ENCODE data around the gene PLA2G10. TPM values are rescaled to one million over a fixed set of nuclear protein-coding genes. Genes with fewer than 3 reads are reported as not detected.
A peak's percentile ranks its signal among the peaks of the same experiment; 100 is the strongest.

Gene PLA2G10
- total RNA-seq, 1 experiment from 2014 or later = not detected

DNA sequence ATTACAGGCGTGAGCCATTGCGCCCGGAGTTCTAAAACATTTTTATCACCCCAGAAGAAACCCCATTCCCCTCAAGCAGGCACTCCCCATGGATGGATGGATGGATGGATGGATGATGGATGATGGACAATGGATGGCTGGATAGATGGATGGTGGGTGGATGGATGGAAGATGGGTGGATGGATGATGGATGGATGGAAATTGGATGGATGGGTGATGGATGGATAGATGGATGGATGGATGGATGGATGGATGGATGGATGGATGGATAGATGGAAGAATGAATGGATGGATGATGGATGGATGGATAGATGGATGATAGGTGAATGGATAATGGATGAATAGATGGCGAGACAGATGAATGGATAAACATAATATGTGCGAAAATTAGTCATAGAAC is 16.5 kb downstream of the PLA2G10 start:
- CTCF ChIA-PET = no interaction called here
- H3K36me3 Mint-ChIP-seq (ENCODE audit: insufficient read depth, unreplicated experiment) = no peaks in the 10 kb centered on the region
- H3K9me3 Mint-ChIP-seq (ENCODE audit: unreplicated experiment) = no peaks in the 10 kb centered on the region
- POLR2A ChIA-PET = no interaction called here
- no TSS peak for BruUV-seq (replicated peaks)
- DNase-seq (ENCODE audit: unreplicated experiment) = no peak
- TF ChIP-seq, protein P1, sequence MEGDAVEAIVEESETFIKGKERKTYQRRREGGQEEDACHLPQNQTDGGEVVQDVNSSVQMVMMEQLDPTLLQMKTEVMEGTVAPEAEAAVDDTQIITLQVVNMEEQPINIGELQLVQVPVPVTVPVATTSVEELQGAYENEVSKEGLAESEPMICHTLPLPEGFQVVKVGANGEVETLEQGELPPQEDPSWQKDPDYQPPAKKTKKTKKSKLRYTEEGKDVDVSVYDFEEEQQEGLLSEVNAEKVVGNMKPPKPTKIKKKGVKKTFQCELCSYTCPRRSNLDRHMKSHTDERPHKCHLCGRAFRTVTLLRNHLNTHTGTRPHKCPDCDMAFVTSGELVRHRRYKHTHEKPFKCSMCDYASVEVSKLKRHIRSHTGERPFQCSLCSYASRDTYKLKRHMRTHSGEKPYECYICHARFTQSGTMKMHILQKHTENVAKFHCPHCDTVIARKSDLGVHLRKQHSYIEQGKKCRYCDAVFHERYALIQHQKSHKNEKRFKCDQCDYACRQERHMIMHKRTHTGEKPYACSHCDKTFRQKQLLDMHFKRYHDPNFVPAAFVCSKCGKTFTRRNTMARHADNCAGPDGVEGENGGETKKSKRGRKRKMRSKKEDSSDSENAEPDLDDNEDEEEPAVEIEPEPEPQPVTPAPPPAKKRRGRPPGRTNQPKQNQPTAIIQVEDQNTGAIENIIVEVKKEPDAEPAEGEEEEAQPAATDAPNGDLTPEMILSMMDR (IDR thresholded peaks at IDR 0.05; ENCODE audit: unreplicated experiment) = no peak
- H3K4me1 Mint-ChIP-seq (ENCODE audit: insufficient read depth, unreplicated experiment) = no peaks in the 10 kb centered on the region
- intact Hi-C loops (cut with micrococcal nuclease) = no loop called here
- no peak overlapping the region for H3K4me3 Mint-ChIP-seq (ENCODE audit: unreplicated experiment)
- no peaks in the 10 kb centered on the region for H3K27me3 Mint-ChIP-seq (ENCODE audit: insufficient read depth, unreplicated experiment)
- no peak overlapping the region for H3K27ac Mint-ChIP-seq (ENCODE audit: low read depth, unreplicated experiment)

DNA sequence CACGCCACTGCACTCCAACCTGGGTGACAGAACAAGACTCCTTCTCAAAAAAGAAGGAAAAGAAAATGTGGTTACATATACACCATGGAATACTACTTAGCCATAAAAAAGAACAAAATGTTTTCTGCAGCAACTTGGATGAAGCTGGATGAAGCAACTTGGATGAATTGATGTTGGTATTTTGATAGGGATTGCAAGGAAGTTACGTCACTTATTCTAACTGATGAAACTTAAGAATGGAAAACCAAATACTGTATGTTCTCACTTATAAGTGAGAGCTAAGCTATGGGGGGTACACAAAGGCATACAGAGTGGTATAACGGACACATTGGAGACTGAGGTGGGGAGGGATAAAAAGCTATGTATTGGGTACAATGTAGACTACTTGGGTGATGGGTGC is 17.5 kb downstream of the PLA2G10 start:
- no TSS peak for BruUV-seq (replicated peaks)
- Mint-ChIP-seq H3K27ac (ENCODE audit: low read depth, unreplicated experiment) (no peak overlapping the region), H3K9me3 (ENCODE audit: unreplicated experiment) (no peaks in the 10 kb centered on the region), H3K4me1 (ENCODE audit: insufficient read depth, unreplicated experiment) (no peaks in the 10 kb centered on the region), H3K36me3 (ENCODE audit: insufficient read depth, unreplicated experiment) (no peaks in the 10 kb centered on the region), H3K27me3 (ENCODE audit: insufficient read depth, unreplicated experiment) (no peaks in the 10 kb centered on the region), H3K4me3 (ENCODE audit: unreplicated experiment) (no peak overlapping the region)
- CTCF ChIA-PET = no interaction called here
- POLR2A ChIA-PET = no interaction called here
- DNase-seq (ENCODE audit: unreplicated experiment) = no peak
- intact Hi-C loops (cut with micrococcal nuclease) = no loop called here
- TF ChIP-seq, protein P1 (IDR thresholded peaks at IDR 0.05; ENCODE audit: unreplicated experiment) = no peak

DNA sequence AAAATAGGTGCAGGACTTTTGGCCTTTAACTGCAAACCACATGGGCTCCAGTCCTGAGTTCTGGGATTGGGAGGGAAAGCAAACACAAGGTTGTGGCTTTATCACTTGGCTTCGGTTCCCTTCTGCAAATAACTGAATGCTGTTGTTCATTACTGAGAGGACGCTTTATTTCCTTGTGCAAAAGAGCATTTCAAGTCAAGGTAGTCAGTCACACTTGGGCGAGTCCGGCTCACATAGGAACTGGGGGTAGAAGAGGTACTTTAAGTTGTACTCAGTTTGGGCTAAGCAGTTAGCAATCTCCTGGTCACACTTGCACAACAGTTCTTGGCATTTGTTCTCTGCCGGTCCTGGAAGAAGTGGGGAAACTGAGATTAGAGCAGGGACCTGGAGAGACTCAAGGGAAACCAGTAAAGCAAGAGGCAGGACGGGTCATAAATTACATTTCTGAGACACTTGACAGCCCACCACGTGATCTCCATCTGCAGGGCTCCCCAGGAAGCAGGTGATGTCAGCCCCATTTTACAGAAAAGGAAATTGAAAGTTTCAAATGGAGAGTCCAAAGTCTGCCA is 21.6 kb downstream of the PLA2G10 start:
- TF ChIP-seq, protein P1 (IDR thresholded peaks at IDR 0.05; ENCODE audit: unreplicated experiment) = no peak
- no peaks in the 10 kb centered on the region for H3K9me3 Mint-ChIP-seq (ENCODE audit: unreplicated experiment)
- no peak for DNase-seq (ENCODE audit: unreplicated experiment)
- no peak overlapping the region for H3K4me3 Mint-ChIP-seq (ENCODE audit: unreplicated experiment)
- no peaks in the 10 kb centered on the region for H3K4me1 Mint-ChIP-seq (ENCODE audit: insufficient read depth, unreplicated experiment)
- no peak overlapping the region for H3K27ac Mint-ChIP-seq (ENCODE audit: low read depth, unreplicated experiment)
- no peaks in the 10 kb centered on the region for H3K27me3 Mint-ChIP-seq (ENCODE audit: insufficient read depth, unreplicated experiment)
- ChIA-PET CTCF (no interaction called here), POLR2A (no interaction called here)
- intact Hi-C loops (cut with micrococcal nuclease) = no loop called here
- BruUV-seq (replicated peaks) = no TSS peak
- peaks cover 24% of the 10 kb centered on the region for H3K36me3 Mint-ChIP-seq (ENCODE audit: insufficient read depth, unreplicated experiment)

DNA sequence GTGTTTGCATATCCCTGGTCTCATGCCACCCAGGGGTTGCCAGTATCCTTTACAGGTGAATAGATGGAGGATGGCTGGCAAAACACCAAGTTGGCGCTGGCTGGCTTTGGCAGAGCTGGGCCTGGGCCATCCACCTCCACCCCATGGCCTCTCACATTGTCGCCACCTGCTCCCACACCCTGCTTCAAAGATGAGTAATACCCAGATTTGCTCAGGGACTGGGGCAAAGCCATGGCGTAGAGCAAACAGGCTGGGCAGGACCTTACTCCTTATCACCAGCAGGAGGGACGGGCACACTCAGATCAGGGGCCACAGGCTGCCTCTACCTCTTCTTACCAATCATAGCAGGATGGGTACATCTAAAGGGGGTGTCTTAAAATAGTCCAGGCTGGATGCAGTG is 24.3 kb downstream of the PLA2G10 start:
- BruUV-seq (replicated peaks) = no TSS peak
- TF ChIP-seq, protein P1 (IDR thresholded peaks at IDR 0.05; ENCODE audit: unreplicated experiment) = no peak
- CTCF ChIA-PET = no interaction called here
- no peaks in the 10 kb centered on the region for H3K27me3 Mint-ChIP-seq (ENCODE audit: insufficient read depth, unreplicated experiment)
- DNase-seq (ENCODE audit: unreplicated experiment) = peak; percentile 5
- no peaks in the 10 kb centered on the region for H3K4me1 Mint-ChIP-seq (ENCODE audit: insufficient read depth, unreplicated experiment)
- H3K4me3 Mint-ChIP-seq (ENCODE audit: unreplicated experiment) = no peak overlapping the region
- H3K36me3 Mint-ChIP-seq (ENCODE audit: insufficient read depth, unreplicated experiment) = peaks cover 48% of the 10 kb centered on the region
- intact Hi-C loops (cut with micrococcal nuclease) = no loop called here
- POLR2A ChIA-PET = no interaction called here
- no peak overlapping the region for H3K27ac Mint-ChIP-seq (ENCODE audit: low read depth, unreplicated experiment)
- H3K9me3 Mint-ChIP-seq (ENCODE audit: unreplicated experiment) = no peaks in the 10 kb centered on the region
